Stomach (tissue), 4 donors: ENCODE data around the gene FOXJ2.

Experiments
- EP300 ChIP-seq: sonication (generic); formaldehyde crosslinking; IDR thresholded peaks from one replicate; pipeline ENCODE4 v1.6.1; 2017; ENCODE audit warnings: antibody characterized with exemption
- POLR2A ChIP-seq, 4 donors: fragments of 450-650 bp; IDR thresholded peaks; one replicate each; pipeline ENCODE4 v1.6.1; 2016; ENCODE audit warnings: antibody characterized with exemption in 4 of 4, control low read depth in 2 of 4, mild to moderate bottlenecking in 1 of 4, moderate library complexity in 1 of 4
- TF ChIP-seq, protein P1 (sequence below), 7 experiments: fragments of 450-650 bp in 4 of 7; fragments of 200-600 bp in 3 of 7; sonication (generic) in 3 of 7; IDR thresholded peaks; one replicate each; pipeline ENCODE4 v1.5.1; 2016 to 2019; ENCODE audit warnings: antibody characterized with exemption in 7 of 7, control low read depth in 2 of 7, mild to moderate bottlenecking in 1 of 7

DNA sequence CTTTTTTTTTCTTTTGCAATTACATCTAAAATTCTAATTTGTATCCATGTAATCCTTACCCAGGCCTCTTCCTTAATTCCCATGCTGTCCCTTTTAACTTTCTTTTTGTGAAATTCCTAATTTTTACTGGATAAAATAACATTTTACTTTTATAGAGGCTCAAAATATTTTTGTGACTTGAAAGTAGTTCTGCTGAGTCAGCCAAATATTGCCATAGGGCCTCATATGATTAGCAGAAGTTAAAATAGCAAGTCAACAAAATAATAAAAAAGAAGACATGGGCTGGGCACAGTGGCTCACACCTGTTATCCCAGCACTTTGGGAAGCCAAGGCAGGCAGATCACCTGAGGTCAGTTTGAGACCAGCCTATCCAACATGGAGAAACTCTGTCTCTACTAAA is 31.6 kb downstream of the FOXJ2 start:
- TF ChIP-seq POLR2A (IDR thresholded peaks at IDR 0.05) (no peak), EP300 (no peak)
- TF ChIP-seq, protein P1, sequence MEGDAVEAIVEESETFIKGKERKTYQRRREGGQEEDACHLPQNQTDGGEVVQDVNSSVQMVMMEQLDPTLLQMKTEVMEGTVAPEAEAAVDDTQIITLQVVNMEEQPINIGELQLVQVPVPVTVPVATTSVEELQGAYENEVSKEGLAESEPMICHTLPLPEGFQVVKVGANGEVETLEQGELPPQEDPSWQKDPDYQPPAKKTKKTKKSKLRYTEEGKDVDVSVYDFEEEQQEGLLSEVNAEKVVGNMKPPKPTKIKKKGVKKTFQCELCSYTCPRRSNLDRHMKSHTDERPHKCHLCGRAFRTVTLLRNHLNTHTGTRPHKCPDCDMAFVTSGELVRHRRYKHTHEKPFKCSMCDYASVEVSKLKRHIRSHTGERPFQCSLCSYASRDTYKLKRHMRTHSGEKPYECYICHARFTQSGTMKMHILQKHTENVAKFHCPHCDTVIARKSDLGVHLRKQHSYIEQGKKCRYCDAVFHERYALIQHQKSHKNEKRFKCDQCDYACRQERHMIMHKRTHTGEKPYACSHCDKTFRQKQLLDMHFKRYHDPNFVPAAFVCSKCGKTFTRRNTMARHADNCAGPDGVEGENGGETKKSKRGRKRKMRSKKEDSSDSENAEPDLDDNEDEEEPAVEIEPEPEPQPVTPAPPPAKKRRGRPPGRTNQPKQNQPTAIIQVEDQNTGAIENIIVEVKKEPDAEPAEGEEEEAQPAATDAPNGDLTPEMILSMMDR (IDR thresholded peaks at IDR 0.05): no peak
